ENCODE measurements around the gene SCN1A.

The SCN1A gene

DNA sequence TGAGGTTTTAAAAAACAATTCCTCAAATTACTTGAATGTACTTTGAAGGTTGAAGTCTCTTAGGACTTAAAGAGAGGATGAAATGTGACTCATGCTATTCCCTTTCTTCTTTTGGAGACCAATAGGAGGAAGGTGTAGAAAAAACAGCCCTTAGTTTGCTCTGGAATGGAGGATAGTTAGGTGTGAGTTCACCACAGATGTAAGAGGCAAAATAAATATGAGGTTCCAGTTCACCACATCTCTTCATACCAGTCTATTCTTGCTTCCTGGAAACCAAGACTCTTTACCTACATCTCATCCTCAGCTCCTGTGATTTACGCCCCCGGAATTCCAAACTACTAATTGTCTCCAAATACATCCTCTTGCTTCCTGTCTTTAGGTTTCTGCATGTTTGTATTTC, 96.8 kb downstream of the SCN1A start:
- H3K4me3 ChIP-seq (replicated peaks; ENCODE audit: low read depth, low read length) = no peak overlapping the region
- TF ChIP-seq, protein P1, sequence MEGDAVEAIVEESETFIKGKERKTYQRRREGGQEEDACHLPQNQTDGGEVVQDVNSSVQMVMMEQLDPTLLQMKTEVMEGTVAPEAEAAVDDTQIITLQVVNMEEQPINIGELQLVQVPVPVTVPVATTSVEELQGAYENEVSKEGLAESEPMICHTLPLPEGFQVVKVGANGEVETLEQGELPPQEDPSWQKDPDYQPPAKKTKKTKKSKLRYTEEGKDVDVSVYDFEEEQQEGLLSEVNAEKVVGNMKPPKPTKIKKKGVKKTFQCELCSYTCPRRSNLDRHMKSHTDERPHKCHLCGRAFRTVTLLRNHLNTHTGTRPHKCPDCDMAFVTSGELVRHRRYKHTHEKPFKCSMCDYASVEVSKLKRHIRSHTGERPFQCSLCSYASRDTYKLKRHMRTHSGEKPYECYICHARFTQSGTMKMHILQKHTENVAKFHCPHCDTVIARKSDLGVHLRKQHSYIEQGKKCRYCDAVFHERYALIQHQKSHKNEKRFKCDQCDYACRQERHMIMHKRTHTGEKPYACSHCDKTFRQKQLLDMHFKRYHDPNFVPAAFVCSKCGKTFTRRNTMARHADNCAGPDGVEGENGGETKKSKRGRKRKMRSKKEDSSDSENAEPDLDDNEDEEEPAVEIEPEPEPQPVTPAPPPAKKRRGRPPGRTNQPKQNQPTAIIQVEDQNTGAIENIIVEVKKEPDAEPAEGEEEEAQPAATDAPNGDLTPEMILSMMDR (IDR thresholded peaks at IDR 0.05; ENCODE audit: low read depth, low read length, missing control alignments) = no peak
- DNase-seq (ENCODE audit: extremely low read depth, low read depth) = no peak

DNA sequence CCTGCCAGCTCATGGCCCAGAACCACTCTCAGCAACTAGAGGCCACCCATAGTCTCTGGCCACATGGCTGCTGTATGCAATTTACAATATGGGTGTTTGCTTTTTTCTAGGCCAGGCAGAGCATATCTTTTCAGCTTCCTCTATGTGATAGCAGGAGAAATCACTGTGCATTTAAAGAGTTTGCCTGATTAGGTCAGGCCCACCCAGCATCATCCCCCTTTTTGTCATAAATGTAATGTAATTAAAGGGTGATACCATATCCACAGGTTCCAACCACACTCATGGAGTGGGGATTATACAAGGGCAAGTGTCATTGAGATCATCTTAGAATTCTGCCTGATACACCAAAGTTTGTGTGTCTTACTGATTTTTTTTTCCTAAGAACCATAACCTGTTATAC, 102.5 kb downstream of the SCN1A start:
- DNase-seq (ENCODE audit: extremely low read depth, low read depth) = no peak
- H3K4me3 ChIP-seq (replicated peaks; ENCODE audit: low read depth, low read length) = no peak overlapping the region
- TF ChIP-seq, protein P1 (IDR thresholded peaks at IDR 0.05; ENCODE audit: low read depth, low read length, missing control alignments) = no peak

DNA sequence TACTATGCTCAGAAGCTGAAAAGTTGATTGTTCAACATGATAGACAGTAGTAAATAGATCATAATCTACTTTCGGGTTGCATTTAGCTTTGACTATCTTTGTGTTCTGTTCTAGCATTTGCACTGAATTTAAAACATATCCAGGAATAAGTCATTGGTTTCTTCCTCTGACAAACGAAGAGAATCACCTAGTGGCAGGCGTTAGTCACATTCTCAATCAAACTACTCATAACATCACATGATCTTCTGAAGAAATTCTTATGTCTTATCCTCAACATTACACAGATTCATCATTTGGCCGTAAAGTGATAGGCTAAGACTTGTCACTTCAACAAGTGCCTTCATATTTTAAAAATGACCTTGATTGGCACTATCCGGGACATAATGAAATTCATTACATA, 110.6 kb downstream of the SCN1A start:
- DNase-seq (ENCODE audit: extremely low read depth, low read depth) = no peak
- no peak overlapping the region for H3K4me3 ChIP-seq (replicated peaks; ENCODE audit: low read depth, low read length)
- TF ChIP-seq, protein P1 (IDR thresholded peaks at IDR 0.05; ENCODE audit: low read depth, low read length, missing control alignments) = no peak

DNA sequence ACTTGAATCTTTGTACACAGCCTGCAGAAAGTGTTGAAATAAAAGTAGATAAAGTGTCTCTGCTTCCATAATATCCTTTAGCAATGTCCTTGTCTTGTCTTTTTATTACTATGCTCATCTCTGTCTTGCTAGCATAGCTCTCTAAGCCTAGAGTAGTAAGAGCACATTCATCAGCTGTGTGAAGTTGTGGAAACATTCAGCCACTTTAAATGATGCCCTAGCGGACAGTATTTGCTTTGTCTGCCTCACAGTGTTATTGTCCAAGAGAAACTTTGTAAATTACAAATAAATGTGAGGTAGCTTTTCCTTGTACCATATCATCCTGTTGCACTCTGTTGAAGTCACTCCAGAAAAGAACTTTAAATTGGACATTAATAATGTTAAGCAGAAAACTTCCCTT, 113.9 kb downstream of the SCN1A start:
- TF ChIP-seq, protein P1 (IDR thresholded peaks at IDR 0.05; ENCODE audit: low read depth, low read length, missing control alignments) = no peak
- no peak overlapping the region for H3K4me3 ChIP-seq (replicated peaks; ENCODE audit: low read depth, low read length)
- DNase-seq (ENCODE audit: extremely low read depth, low read depth) = no peak

- no peak for DNase-seq (ENCODE audit: extremely low read depth, low read depth)
- H3K4me3 ChIP-seq (replicated peaks; ENCODE audit: low read depth, low read length) = no peak overlapping the region
- TF ChIP-seq, protein P1 (IDR thresholded peaks at IDR 0.05; ENCODE audit: low read depth, low read length, missing control alignments) = no peak
Measured at GRCh38 chr2:166011660-166012059, 116.2 kb downstream of the SCN1A start.

- no peak overlapping the region for H3K4me3 ChIP-seq (replicated peaks; ENCODE audit: low read depth, low read length)
- DNase-seq (ENCODE audit: extremely low read depth, low read depth) = no peak
- TF ChIP-seq, protein P1 (IDR thresholded peaks at IDR 0.05; ENCODE audit: low read depth, low read length, missing control alignments) = no peak
Measured at GRCh38 chr2:166000401-166000800, 127.4 kb downstream of the SCN1A start.

- H3K4me3 ChIP-seq (replicated peaks; ENCODE audit: low read depth, low read length) = no peak overlapping the region
- TF ChIP-seq, protein P1 (IDR thresholded peaks at IDR 0.05; ENCODE audit: low read depth, low read length, missing control alignments) = no peak
- no peak for DNase-seq (ENCODE audit: extremely low read depth, low read depth)
Measured at GRCh38 chr2:165990846-165991245, 137.0 kb downstream of the SCN1A start.
